Dermis microvascular lymphatic vessel endothelial cell (primary cell): ENCODE results near the gene SOX6. TPM values are rescaled to one million over a fixed set of nuclear protein-coding genes. Genes with fewer than 3 reads are reported as not detected.
"Not testable (repeated sequence)": the region's sequence is repeated elsewhere in the genome, so short reads cannot be mapped to it uniquely, and the experiment has no call there.

Experiments used
- DNase-seq, 2 donors: peaks; one replicate each; pipeline versions ENCODE4 v3.0.0 to v3.0.0-alpha.2; 2010; ENCODE audit warnings: low read depth in 2 of 2
- total RNA-seq: library from RNA; depleted of rRNA; stranded (reverse); fragments of >200 nt; gene quantifications from 2 replicates; pipeline ENCODE4 v1.2.1, GENCODE V29; 2014

SOX6 gene
- total RNA-seq, 1 donor from 2014 or later = under 0.01 TPM

GRCh38 chr11:15936011-15936410 lies 420.3 kb downstream of the SOX6 start:
- DNase-seq = no peak

- DNase-seq = no peak
Observed at GRCh38 chr11:15935373-15935772, 421.0 kb downstream of the SOX6 start.

- DNase-seq = no peak
Observed at GRCh38 chr11:15933886-15934625, 422.3 kb downstream of the SOX6 start.

GRCh38 chr11:15932417-15932816 lies 423.9 kb downstream of the SOX6 start:
- DNase-seq = no peak

- DNase-seq = no peak
Observed at GRCh38 chr11:15931497-15931896, 424.8 kb downstream of the SOX6 start.

- no peak for DNase-seq
Observed at GRCh38 chr11:15930442-15931025, 425.8 kb downstream of the SOX6 start.

GRCh38 chr11:15929371-15929901 lies 426.9 kb downstream of the SOX6 start:
- no peak for DNase-seq

GRCh38 chr11:15927864-15928217 lies 428.5 kb downstream of the SOX6 start:
- no peak for DNase-seq

GRCh38 chr11:15927196-15927863 lies 429.0 kb downstream of the SOX6 start:
- no peak for DNase-seq

GRCh38 chr11:15926071-15926470 lies 430.3 kb downstream of the SOX6 start:
- no peak for DNase-seq

GRCh38 chr11:15923183-15923582 lies 433.2 kb downstream of the SOX6 start:
- DNase-seq = no peak

- not testable (repeated sequence) for DNase-seq
Observed at GRCh38 chr11:15922745-15923144, 433.6 kb downstream of the SOX6 start.

- no peak for DNase-seq
Observed at GRCh38 chr11:15920856-15921629, 435.3 kb downstream of the SOX6 start.

- DNase-seq = no peak
Observed at GRCh38 chr11:15918674-15919073, 437.7 kb downstream of the SOX6 start.

GRCh38 chr11:15918212-15918611 lies 438.1 kb downstream of the SOX6 start:
- no peak for DNase-seq
